Measurements from ENCODE around the gene GPT2.

- TF ChIP-seq CTCF (IDR thresholded peaks at IDR 0.05) (no peak), EZH2phosphoT487 (IDR thresholded peaks at IDR 0.05) (no peak)
Observed at GRCh38 chr16:46866286-46866685, 17.9 kb upstream of the GPT2 start.

Measured in neural progenitor cell (in vitro differentiated cells).